BLaER1 treated with 17β-estradiol and CSF1 and Interleukin-3, amounts not matched to agents 10 nM and 100 nM (cell line): ENCODE measurements around the gene DCAF17.
"Not testable (repeated sequence)": the region's sequence is repeated elsewhere in the genome, so short reads cannot be mapped to it uniquely, and the experiment has no call there.

Experiments used
- H3K27ac ChIP-seq, 11 experiments: shearing (Covaris generic); formaldehyde crosslinking; 2 replicates each; pipeline ENCODE4 v1.8.1; 2022
- H3K27me3 ChIP-seq, 11 experiments: shearing (Covaris generic); formaldehyde crosslinking; 2 replicates each; pipeline ENCODE4 v1.8.1; 2022
- H3K36me3 ChIP-seq, 11 experiments: shearing (Covaris generic); formaldehyde crosslinking; 2 replicates each; pipeline ENCODE4 v1.8.1; 2022
- H3K4me1 ChIP-seq, 10 experiments: shearing (Covaris generic); formaldehyde crosslinking; 2 replicates each; pipeline ENCODE4 v1.8.1; 2022
- H3K4me2 ChIP-seq, 11 experiments: shearing (Covaris generic); formaldehyde crosslinking; 2 replicates each; pipeline ENCODE4 v1.8.1; 2022
- H3K4me3 ChIP-seq, 10 experiments: shearing (Covaris generic); formaldehyde crosslinking; 2 replicates each; pipeline ENCODE4 v1.8.1; 2022
- H3K9ac ChIP-seq, 11 experiments: shearing (Covaris generic); formaldehyde crosslinking; 2 replicates each; pipeline ENCODE4 v1.8.1; 2022
- H3K9me3 ChIP-seq, 11 experiments: shearing (Covaris generic); formaldehyde crosslinking; replicated peaks in 1 of 11; 2 replicates each; pipeline ENCODE4 v1.8.1; 2022
- H4K20me1 ChIP-seq, 11 experiments: shearing (Covaris generic); formaldehyde crosslinking; 2 replicates each; pipeline ENCODE4 v1.8.1; 2022
- Cebpa-rat ChIP-seq, 11 experiments: shearing (Covaris generic); IDR thresholded peaks; 2 replicates each; pipeline ENCODE4 v1.8.1; 2022

DCAF17 gene

GRCh38 chr2:171416009-171416926 lies 17.8 kb upstream of the DCAF17 start:
- Histone ChIP-seq H3K27ac (no peak overlapping the region), H3K4me2 (no peak overlapping the region; a peak in 1 of 22 replicates), H3K36me3 (0 out of 22 replicates have a peak, but pooled peaks cover 0 to 8% (median 0%) of the 10 kb centered on the region in 11 experiments), H3K27me3 (no peaks in the 10 kb centered on the region), H3K9ac (no peak overlapping the region; a peak in 2 of 22 replicates), H3K4me1 (no peaks in the 10 kb centered on the region), H3K9me3 (no peaks in the 10 kb centered on the region), H3K4me3 (no peak overlapping the region), H4K20me1 (peaks cover 0 to 10% (median 0%) of the 10 kb centered on the region in 11 experiments; a peak in 7 of 22 replicates)
- TF ChIP-seq Cebpa-rat (IDR thresholded peaks at IDR 0.05) = no peak

- no peak overlapping the region for H3K27ac ChIP-seq
- no peak overlapping the region for H3K4me3 ChIP-seq
- peaks cover 0 to 10% (median 0%) of the 10 kb centered on the region in 11 experiments; a peak in 6 of 22 replicates for H4K20me1 ChIP-seq
- no peak for TF ChIP-seq Cebpa-rat (IDR thresholded peaks at IDR 0.05)
- H3K27me3 ChIP-seq = no peaks in the 10 kb centered on the region
- H3K4me1 ChIP-seq = no peaks in the 10 kb centered on the region
- H3K36me3 ChIP-seq = peaks cover 10 to 21% (median 17%) of the 10 kb centered on the region in 11 experiments; a peak in 20 of 22 replicates
- peaks cover 17 to 29% (median 26%) of the 10 kb centered on the region in 11 experiments for H3K9me3 ChIP-seq
- no peak overlapping the region for H3K9ac ChIP-seq
- H3K4me2 ChIP-seq = no peak overlapping the region
These were observed 14.7 kb upstream of the DCAF17 start for GRCh38 chr2:171419333-171419732.

- H3K4me2 ChIP-seq = no peak overlapping the region
- no peaks in the 10 kb centered on the region for H3K4me1 ChIP-seq
- peaks cover 33 to 45% (median 42%) of the 10 kb centered on the region in 11 experiments for H3K9me3 ChIP-seq
- no peak overlapping the region for H3K4me3 ChIP-seq
- H4K20me1 ChIP-seq = peaks cover 0 to 10% (median 0%) of the 10 kb centered on the region in 11 experiments; a peak in 6 of 22 replicates
- H3K36me3 ChIP-seq = peaks cover 22 to 38% (median 33%) of the 10 kb centered on the region in 11 experiments
- H3K9ac ChIP-seq = no peak overlapping the region
- TF ChIP-seq Cebpa-rat (IDR thresholded peaks at IDR 0.05) = no peak
- H3K27me3 ChIP-seq = no peaks in the 10 kb centered on the region
- H3K27ac ChIP-seq = no peak overlapping the region
These were observed 13.1 kb upstream of the DCAF17 start for GRCh38 chr2:171420728-171421563.

- H3K4me1 ChIP-seq, H3K27ac ChIP-seq: not testable (repeated sequence)
These were observed 11.1 kb upstream of the DCAF17 start for GRCh38 chr2:171422710-171423495.

GRCh38 chr2:171430516-171431410 lies 3.3 kb upstream of the DCAF17 start:
- no peaks in the 10 kb centered on the region for H3K27me3 ChIP-seq
- H3K4me1 ChIP-seq = peaks cover 15 to 27% (median 21%) of the 10 kb centered on the region in 10 experiments
- no peaks in the 10 kb centered on the region for H4K20me1 ChIP-seq
- peaks cover 15 to 37% (median 28%) of the 10 kb centered on the region in 11 experiments for H3K36me3 ChIP-seq
- H3K27ac ChIP-seq = no peak overlapping the region
- H3K4me3 ChIP-seq = peak overlapping the region in 5 of 10 experiments; percentile 9 to 46 (median 30); a peak in 6 of 20 replicates
- peaks cover 42 to 61% (median 53%) of the 10 kb centered on the region in 11 experiments for H3K9me3 ChIP-seq
- no peak for TF ChIP-seq Cebpa-rat (IDR thresholded peaks at IDR 0.05)
- H3K4me2 ChIP-seq = no peak overlapping the region
- no peak overlapping the region for H3K9ac ChIP-seq

More at GRCh38 chr2:171422710-171423495, 11.1 kb upstream of the DCAF17 start:
- H4K20me1 ChIP-seq, H3K4me2 ChIP-seq, H3K27me3 ChIP-seq, H3K9ac ChIP-seq, H3K4me3 ChIP-seq: not testable (repeated sequence)
- Histone ChIP-seq H3K9me3 (peaks cover 36 to 60% (median 53%) of the 10 kb centered on the region in 11 experiments), H3K36me3 (peaks cover 22 to 41% (median 33%) of the 10 kb centered on the region in 11 experiments)

- TF ChIP-seq Cebpa-rat (IDR thresholded peaks at IDR 0.05) = no peak
These were observed 2.3 kb upstream of the DCAF17 start for GRCh38 chr2:171431677-171432167.

GRCh38 chr2:171432206-171432968 lies 1.6 kb upstream of the DCAF17 start:
- peak overlapping the region in 2 of 11 experiments; percentile 94 to 99; a peak in 4 of 22 replicates for H3K27ac ChIP-seq
- H3K27me3 ChIP-seq = no peaks in the 10 kb centered on the region
- peak overlapping the region in 6 of 10 experiments; percentile 69 to 87 (median 74); a peak in 5 of 20 replicates for H3K4me3 ChIP-seq
- H4K20me1 ChIP-seq = no peaks in the 10 kb centered on the region
- peaks cover 37 to 60% (median 46%) of the 10 kb centered on the region in 11 experiments for H3K9me3 ChIP-seq
- peak overlapping the region; percentile 65 to 91 (median 77); a peak in 21 of 22 replicates for H3K4me2 ChIP-seq
- TF ChIP-seq Cebpa-rat (IDR thresholded peaks at IDR 0.05) = no peak
- H3K9ac ChIP-seq = peak overlapping the region in 2 of 11 experiments; percentile 92 to 95; a peak in 4 of 22 replicates
- H3K36me3 ChIP-seq = peaks cover 30 to 51% (median 39%) of the 10 kb centered on the region in 11 experiments
- H3K4me1 ChIP-seq = peaks cover 15 to 29% (median 23%) of the 10 kb centered on the region in 10 experiments

More at GRCh38 chr2:171431677-171432167, 2.3 kb upstream of the DCAF17 start:
- Histone ChIP-seq H3K27me3 (no peaks in the 10 kb centered on the region), H3K4me1 (peaks cover 15 to 29% (median 23%) of the 10 kb centered on the region in 10 experiments), H3K27ac (no peak overlapping the region), H3K4me2 (peak overlapping the region in 2 of 11 experiments; percentile 75 to 77; a peak in 1 of 22 replicates), H3K4me3 (no peak overlapping the region; a peak in 1 of 20 replicates), H3K36me3 (peaks cover 24 to 44% (median 33%) of the 10 kb centered on the region in 11 experiments), H3K9ac (no peak overlapping the region), H3K9me3 (peaks cover 44 to 61% (median 50%) of the 10 kb centered on the region in 11 experiments), H4K20me1 (no peaks in the 10 kb centered on the region)
